ENCODE data around the gene LRRC38.

DNA sequence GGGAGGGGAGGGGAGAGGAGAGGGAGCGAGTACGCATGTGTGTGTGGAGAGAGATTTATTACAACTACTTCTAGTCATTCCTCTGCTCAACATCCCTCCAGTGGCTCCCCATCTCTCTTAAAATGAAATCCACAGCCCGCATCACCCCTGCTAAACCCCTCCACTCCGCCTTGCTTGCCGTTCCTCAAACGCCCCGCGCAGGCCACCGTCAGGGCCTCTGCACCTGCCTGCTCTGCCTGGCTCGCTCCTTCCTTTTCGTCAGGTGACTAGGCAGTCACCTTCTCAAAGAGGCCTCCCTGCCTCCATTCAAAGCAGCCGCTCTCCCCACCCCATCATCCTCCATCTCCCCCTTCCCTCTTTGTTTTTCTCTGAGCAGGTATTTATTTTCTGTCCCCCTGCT lies 29.9 kb downstream of the LRRC38 start:
- TF ChIP-seq, protein P1, sequence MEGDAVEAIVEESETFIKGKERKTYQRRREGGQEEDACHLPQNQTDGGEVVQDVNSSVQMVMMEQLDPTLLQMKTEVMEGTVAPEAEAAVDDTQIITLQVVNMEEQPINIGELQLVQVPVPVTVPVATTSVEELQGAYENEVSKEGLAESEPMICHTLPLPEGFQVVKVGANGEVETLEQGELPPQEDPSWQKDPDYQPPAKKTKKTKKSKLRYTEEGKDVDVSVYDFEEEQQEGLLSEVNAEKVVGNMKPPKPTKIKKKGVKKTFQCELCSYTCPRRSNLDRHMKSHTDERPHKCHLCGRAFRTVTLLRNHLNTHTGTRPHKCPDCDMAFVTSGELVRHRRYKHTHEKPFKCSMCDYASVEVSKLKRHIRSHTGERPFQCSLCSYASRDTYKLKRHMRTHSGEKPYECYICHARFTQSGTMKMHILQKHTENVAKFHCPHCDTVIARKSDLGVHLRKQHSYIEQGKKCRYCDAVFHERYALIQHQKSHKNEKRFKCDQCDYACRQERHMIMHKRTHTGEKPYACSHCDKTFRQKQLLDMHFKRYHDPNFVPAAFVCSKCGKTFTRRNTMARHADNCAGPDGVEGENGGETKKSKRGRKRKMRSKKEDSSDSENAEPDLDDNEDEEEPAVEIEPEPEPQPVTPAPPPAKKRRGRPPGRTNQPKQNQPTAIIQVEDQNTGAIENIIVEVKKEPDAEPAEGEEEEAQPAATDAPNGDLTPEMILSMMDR (IDR thresholded peaks at IDR 0.05; ENCODE audit: insufficient read depth, low read depth, low read length), result no peak
- TF ChIP-seq EZH2 (IDR thresholded peaks at IDR 0.05; ENCODE audit: insufficient read depth, low read length), result no peak
